ENCODE data around the gene TMEM127. TPM values are rescaled to one million over a fixed set of nuclear protein-coding genes. Genes with fewer than 3 reads are reported as not detected.
A peak's percentile ranks its signal among the peaks of the same experiment; 100 is the strongest.
"Not testable (repeated sequence)": the region's sequence is repeated elsewhere in the genome, so short reads cannot be mapped to it uniquely, and the experiment has no call there.

Gene TMEM127
- total RNA-seq, 4 donors from 2014 or later, result 18.5 to 131 (median 82.0) TPM

DNA sequence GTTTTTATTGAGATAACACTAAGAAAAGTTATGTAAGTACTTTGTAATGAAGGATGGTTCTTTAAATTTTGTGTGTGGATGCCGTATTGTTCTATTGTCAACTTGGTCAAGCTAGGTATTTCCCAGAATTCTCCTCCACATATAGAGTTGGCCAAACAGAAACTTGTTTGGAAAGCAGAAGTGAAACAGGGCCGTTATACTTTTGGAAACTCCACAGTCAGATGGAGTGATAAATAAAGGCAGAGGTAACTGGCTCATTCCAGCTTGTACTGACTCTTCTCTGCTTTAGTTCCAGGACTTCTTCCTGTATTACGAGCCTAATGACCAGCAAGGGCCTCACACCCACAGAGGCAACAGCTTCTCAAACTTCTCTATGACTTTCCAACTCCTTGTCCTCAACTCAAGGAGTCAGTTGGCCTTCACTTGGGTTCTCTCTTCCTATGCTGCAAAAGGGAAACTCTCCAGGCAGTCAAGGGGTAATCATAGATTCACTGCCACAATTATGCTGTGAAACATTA lies 40.7 kb downstream of the TMEM127 start:
- peak overlapping the region in 2 of 4 donors; percentile 27 to 57 for H3K27ac ChIP-seq
- no peaks in the 10 kb centered on the region for H3K4me1 ChIP-seq
- 38 to 61% methylated on average over 3 of the region's 3 CpGs for WGBS, 2 donors (ENCODE audit: low coverage in 1 of 2)
- TF ChIP-seq EP300 (IDR thresholded peaks at IDR 0.05; ENCODE audit: low read depth) (no peak), POLR2AphosphoS5 (IDR thresholded peaks at IDR 0.05) (no peak), POLR2A (IDR thresholded peaks at IDR 0.05) (no peak)
- TF ChIP-seq, protein P1, sequence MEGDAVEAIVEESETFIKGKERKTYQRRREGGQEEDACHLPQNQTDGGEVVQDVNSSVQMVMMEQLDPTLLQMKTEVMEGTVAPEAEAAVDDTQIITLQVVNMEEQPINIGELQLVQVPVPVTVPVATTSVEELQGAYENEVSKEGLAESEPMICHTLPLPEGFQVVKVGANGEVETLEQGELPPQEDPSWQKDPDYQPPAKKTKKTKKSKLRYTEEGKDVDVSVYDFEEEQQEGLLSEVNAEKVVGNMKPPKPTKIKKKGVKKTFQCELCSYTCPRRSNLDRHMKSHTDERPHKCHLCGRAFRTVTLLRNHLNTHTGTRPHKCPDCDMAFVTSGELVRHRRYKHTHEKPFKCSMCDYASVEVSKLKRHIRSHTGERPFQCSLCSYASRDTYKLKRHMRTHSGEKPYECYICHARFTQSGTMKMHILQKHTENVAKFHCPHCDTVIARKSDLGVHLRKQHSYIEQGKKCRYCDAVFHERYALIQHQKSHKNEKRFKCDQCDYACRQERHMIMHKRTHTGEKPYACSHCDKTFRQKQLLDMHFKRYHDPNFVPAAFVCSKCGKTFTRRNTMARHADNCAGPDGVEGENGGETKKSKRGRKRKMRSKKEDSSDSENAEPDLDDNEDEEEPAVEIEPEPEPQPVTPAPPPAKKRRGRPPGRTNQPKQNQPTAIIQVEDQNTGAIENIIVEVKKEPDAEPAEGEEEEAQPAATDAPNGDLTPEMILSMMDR (IDR thresholded peaks at IDR 0.05), result no peak
- no peak overlapping the region for H3K4me3 ChIP-seq
- intact Hi-C loops (cut with DNase I; ENCODE audit: low total_unique reads), result no loop called here
- no peaks in the 10 kb centered on the region for H3K36me3 ChIP-seq
- no peak for DNase-seq
- H3K9me3 ChIP-seq, result no peaks in the 10 kb centered on the region
- in situ Hi-C loops (cut with MboI; ENCODE audit: low pct_ligation_motif_present in 1 of 4, low pct_unique_long_range_greater_than_20kb in 1 of 4, low sequenced_read_pairs in 3 of 4), result no loop called here
- no peaks in the 10 kb centered on the region for H3K27me3 ChIP-seq

DNA sequence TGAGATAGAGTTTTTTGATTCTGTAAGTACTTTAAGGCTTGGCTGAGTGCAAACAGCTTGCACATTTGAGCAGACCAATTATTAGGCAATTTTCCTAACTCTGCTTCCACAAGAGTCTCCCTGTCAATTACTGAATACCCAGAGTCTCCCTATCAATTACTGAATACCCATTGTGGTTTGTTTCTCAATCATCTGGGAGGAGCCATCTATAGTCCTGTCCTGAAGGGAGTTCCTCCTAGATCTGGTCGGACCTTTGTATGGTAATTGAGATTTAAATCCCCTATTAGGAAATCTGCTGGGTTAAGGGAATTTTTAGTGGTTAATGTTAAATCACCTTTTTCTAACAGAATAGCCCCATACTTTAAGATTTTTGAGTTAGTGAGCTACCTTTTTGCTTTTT lies 44.7 kb downstream of the TMEM127 start:
- H3K36me3 ChIP-seq; H3K9me3 ChIP-seq; intact Hi-C loops (cut with DNase I; ENCODE audit: low total_unique reads): not testable (repeated sequence)

DNA sequence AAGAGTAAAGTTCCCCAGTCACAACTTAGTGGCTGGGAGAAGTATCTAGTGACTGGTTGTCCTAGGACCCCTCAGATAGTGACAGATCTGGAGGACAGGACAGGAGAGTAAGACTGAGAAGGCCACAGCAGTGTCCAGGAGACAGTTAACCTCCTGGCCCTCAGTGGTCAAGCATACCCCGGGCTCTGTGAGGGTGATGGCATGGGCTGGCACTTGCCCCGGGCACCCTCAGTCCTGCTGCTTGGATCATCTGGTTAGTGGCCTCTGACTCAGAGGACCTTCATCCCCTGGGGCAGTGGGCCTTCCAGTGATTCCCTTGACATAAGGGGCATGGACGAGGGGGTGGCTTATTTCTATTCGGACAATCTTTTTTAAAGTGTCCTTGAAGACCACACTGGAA lies 45.8 kb downstream of the TMEM127 start:
- 96 to 100% methylated on average over 2 to 4 of the region's 4 CpGs for WGBS, 2 donors (ENCODE audit: low coverage in 1 of 2)
- H3K27me3 ChIP-seq; H3K36me3 ChIP-seq; H3K4me3 ChIP-seq; H3K4me1 ChIP-seq; H3K9me3 ChIP-seq; H3K27ac ChIP-seq; in situ Hi-C loops (cut with MboI; ENCODE audit: low pct_ligation_motif_present in 1 of 4, low pct_unique_long_range_greater_than_20kb in 1 of 4, low sequenced_read_pairs in 3 of 4); intact Hi-C loops (cut with DNase I; ENCODE audit: low total_unique reads); DNase-seq: not testable (repeated sequence)

More for the DNA sequence above, 44.7 kb downstream of the TMEM127 start:
- H3K27ac ChIP-seq; in situ Hi-C loops (cut with MboI; ENCODE audit: low pct_ligation_motif_present in 1 of 4, low pct_unique_long_range_greater_than_20kb in 1 of 4, low sequenced_read_pairs in 3 of 4); H3K27me3 ChIP-seq; H3K4me3 ChIP-seq; DNase-seq; H3K4me1 ChIP-seq: not testable (repeated sequence)
- WGBS, 2 donors (ENCODE audit: low coverage in 1 of 2), result 77 to 89% methylated on average over 1 of the region's 1 CpG

DNA sequence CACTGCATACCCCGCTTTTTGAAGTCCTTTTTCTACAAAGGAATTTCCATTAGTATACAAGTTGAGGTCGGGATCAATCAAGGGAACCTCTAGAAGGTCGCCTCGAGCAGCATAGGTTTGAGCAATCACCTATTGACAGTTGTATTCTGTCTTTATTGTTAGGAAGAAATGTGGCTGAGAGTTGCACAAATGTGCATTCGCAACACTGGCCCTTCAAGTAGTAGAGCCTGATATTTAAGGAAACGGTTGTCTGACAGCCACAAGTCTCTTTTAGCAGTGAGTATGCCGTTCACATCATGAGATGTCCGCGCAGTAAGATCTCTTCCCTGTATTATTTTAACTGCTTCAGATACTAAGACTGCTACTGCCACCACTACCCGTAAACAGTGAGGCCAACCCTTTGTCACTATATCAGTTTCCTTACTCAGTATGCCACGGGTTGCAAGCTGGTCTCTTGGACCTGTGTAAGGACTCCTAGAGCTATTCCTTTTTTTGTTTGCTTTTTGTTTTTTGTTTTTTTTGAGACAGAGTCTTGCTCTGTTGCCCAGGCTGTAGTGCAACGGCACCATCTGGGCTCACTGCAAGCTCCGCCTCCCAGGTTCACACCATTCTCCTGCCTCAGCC lies 47.2 kb downstream of the TMEM127 start:
- Histone ChIP-seq H3K9me3 (no peaks in the 10 kb centered on the region), H3K4me3 (no peak overlapping the region), H3K27ac (no peak overlapping the region), H3K4me1 (no peaks in the 10 kb centered on the region), H3K27me3 (no peaks in the 10 kb centered on the region), H3K36me3 (no peaks in the 10 kb centered on the region)
- 82 to 95% methylated on average over 13 of the region's 13 CpGs for WGBS, 2 donors (ENCODE audit: low coverage in 1 of 2)
- in situ Hi-C loops (cut with MboI; ENCODE audit: low pct_ligation_motif_present in 1 of 4, low pct_unique_long_range_greater_than_20kb in 1 of 4, low sequenced_read_pairs in 3 of 4) (no loop called here), intact Hi-C loops (cut with DNase I; ENCODE audit: low total_unique reads) (no loop called here)
- DNase-seq, result no peak
- no peak for TF ChIP-seq POLR2A (IDR thresholded peaks at IDR 0.05)
- no peak for TF ChIP-seq EP300 (IDR thresholded peaks at IDR 0.05; ENCODE audit: low read depth)
- TF ChIP-seq, protein P1 (IDR thresholded peaks at IDR 0.05), result no peak
- TF ChIP-seq POLR2AphosphoS5 (IDR thresholded peaks at IDR 0.05), result no peak

DNA sequence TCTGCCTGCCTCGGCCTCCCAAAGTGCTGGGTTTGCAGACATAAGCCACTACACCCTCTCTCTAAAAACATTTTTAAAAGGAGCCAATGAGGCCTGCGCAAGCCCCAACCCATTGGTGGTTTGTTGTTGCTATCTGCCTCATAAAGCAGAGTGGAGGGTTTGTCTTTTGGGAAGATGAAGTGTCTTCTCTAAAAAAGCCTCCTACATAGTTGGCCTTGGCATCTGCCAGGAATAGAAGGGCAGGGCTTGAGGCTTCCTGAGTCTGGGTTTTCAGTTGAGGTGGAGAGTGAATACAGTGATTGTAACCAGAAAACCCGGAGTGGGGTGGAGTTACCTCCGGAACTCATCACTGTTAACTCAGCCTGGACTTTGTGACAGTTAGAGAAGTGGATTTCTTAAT lies 51.2 kb downstream of the TMEM127 start:
- no peak overlapping the region for H3K27ac ChIP-seq
- H3K36me3 ChIP-seq, result no peaks in the 10 kb centered on the region
- intact Hi-C loops (cut with DNase I; ENCODE audit: low total_unique reads) (no loop called here), in situ Hi-C loops (cut with MboI; ENCODE audit: low pct_ligation_motif_present in 1 of 4, low pct_unique_long_range_greater_than_20kb in 1 of 4, low sequenced_read_pairs in 3 of 4) (no loop called here)
- H3K27me3 ChIP-seq, result no peaks in the 10 kb centered on the region
- no peak for DNase-seq
- no peak overlapping the region for H3K4me3 ChIP-seq
- H3K9me3 ChIP-seq, result no peaks in the 10 kb centered on the region
- peaks cover 2 to 6% (median 5%) of the 10 kb centered on the region in 4 donors for H3K4me1 ChIP-seq
- 86 to 92% methylated on average over 3 to 4 of the region's 4 CpGs for WGBS, 2 donors (ENCODE audit: low coverage in 1 of 2)
- no peak for TF ChIP-seq POLR2AphosphoS5 (IDR thresholded peaks at IDR 0.05)
- no peak for TF ChIP-seq EP300 (IDR thresholded peaks at IDR 0.05; ENCODE audit: low read depth)
- TF ChIP-seq, protein P1 (IDR thresholded peaks at IDR 0.05), result no peak
- TF ChIP-seq POLR2A (IDR thresholded peaks at IDR 0.05), result no peak
